WTC11 (cell line): ENCODE data around the gene C3orf70. TPM values are rescaled to one million over a fixed set of nuclear protein-coding genes. Genes with fewer than 3 reads are reported as not detected.

Experiments
- ATAC-seq: fragments of 200-7000 bp; cut with Tn5 transposase; 2 replicates; pipeline ENCODE4 v1.10.0; 2021; ENCODE audit warnings: mild to moderate bottlenecking, moderate library complexity
- CTCF ChIA-PET: fragments of 300-600 bp; sonication (Branson Sonifier 250); formaldehyde crosslinking; loops from one replicate; lab custom pipeline; 2021; ENCODE audit warnings: antibody characterized with exemption; lab: Charles Lee
- POLR2A ChIA-PET: fragments of 350-600 bp; sonication (Branson Sonifier 250); formaldehyde crosslinking; loops from one replicate; lab custom pipeline; 2021; ENCODE audit warnings: antibody characterized with exemption; lab: Charles Lee
- DNase-seq: peaks from one replicate; pipeline ENCODE4 v3.0.0; 2021; ENCODE audit warnings: low spot score
- H3K27ac Mint-ChIP-seq: 2 replicates; pipeline ENCODE4 v1.8.0; 2021; ENCODE audit warnings: mixed read lengths
- H3K27me3 Mint-ChIP-seq: 2 replicates; pipeline ENCODE4 v1.8.0; 2021; ENCODE audit warnings: low read depth, mild to moderate bottlenecking, moderate library complexity, mixed read lengths
- H3K36me3 Mint-ChIP-seq: 2 replicates; pipeline ENCODE4 v1.8.0; 2021; ENCODE audit warnings: mixed read lengths
- H3K4me1 Mint-ChIP-seq: 2 replicates; pipeline ENCODE4 v1.8.0; 2022; ENCODE audit warnings: mixed read lengths
- H3K4me3 Mint-ChIP-seq: 2 replicates; pipeline ENCODE4 v1.8.0; 2021; ENCODE audit warnings: mild to moderate bottlenecking, moderate library complexity, mixed read lengths
- H3K9me3 Mint-ChIP-seq: 2 replicates; pipeline ENCODE4 v1.8.0; 2021; ENCODE audit warnings: mixed read lengths
- ELF4 ChIP-seq: sonication (generic); formaldehyde crosslinking; IDR thresholded peaks from 2 replicates; pipeline ENCODE4 v1.8.1; 2022; ENCODE audit warnings: low read depth, mild to moderate bottlenecking, moderate library complexity, missing genetic modification reagents
- EMX1 ChIP-seq: fragments of 250-450 bp; sonication (Bioruptor Pico); IDR thresholded peaks from 2 replicates; pipeline ENCODE4 v1.8.0; 2021; ENCODE audit warnings: mild to moderate bottlenecking
- ESRRA ChIP-seq: sonication (generic); formaldehyde crosslinking; IDR thresholded peaks from 2 replicates; pipeline ENCODE4 v1.8.1; 2022; ENCODE audit warnings: mild to moderate bottlenecking, missing genetic modification reagents, borderline replicate concordance
- FOXJ3 ChIP-seq: sonication (generic); formaldehyde crosslinking; IDR thresholded peaks from 2 replicates; pipeline ENCODE4 v1.9.0; 2021; ENCODE audit warnings: missing genetic modification reagents, mild to moderate bottlenecking, borderline replicate concordance
- FOXK1 ChIP-seq: sonication (generic); formaldehyde crosslinking; IDR thresholded peaks from 2 replicates; pipeline ENCODE4 v1.8.0; 2022; ENCODE audit warnings: mild to moderate bottlenecking, moderate library complexity, missing genetic modification reagents
- FOXP1 ChIP-seq: sonication (generic); formaldehyde crosslinking; IDR thresholded peaks from 2 replicates; pipeline ENCODE4 v1.8.0; 2022; ENCODE audit warnings: missing genetic modification reagents, mild to moderate bottlenecking, moderate library complexity, borderline replicate concordance
- HMGA2 ChIP-seq: fragments of 250-450 bp; sonication (Bioruptor Pico); IDR thresholded peaks from 2 replicates; pipeline ENCODE4 v1.4.0; 2021; ENCODE audit warnings: mild to moderate bottlenecking, moderate library complexity
- JUN ChIP-seq: sonication (generic); formaldehyde crosslinking; IDR thresholded peaks from 2 replicates; pipeline ENCODE4 v1.8.0; 2023; ENCODE audit warnings: mild to moderate bottlenecking, missing genetic modification reagents
- KAT7 ChIP-seq: sonication (generic); formaldehyde crosslinking; IDR thresholded peaks from 2 replicates; pipeline ENCODE4 v1.8.1; 2023; ENCODE audit warnings: missing genetic modification reagents, mild to moderate bottlenecking, borderline replicate concordance
- MXD4 ChIP-seq: fragments of 250-450 bp; sonication (Bioruptor Pico); IDR thresholded peaks from 2 replicates; pipeline ENCODE4 v1.8.0; 2021; ENCODE audit warnings: mild to moderate bottlenecking, moderate library complexity, borderline replicate concordance
- NFATC4 ChIP-seq: fragments of 250-450 bp; sonication (Bioruptor Pico); IDR thresholded peaks from 2 replicates; pipeline ENCODE4 v1.9.0; 2021; ENCODE audit warnings: mild to moderate bottlenecking
- PRRX2 ChIP-seq: fragments of 250-450 bp; sonication (Bioruptor Pico); IDR thresholded peaks from 2 replicates; pipeline ENCODE4 v1.8.0; 2021; ENCODE audit warnings: mild to moderate bottlenecking
- RELA ChIP-seq: sonication (generic); formaldehyde crosslinking; IDR thresholded peaks from 2 replicates; pipeline ENCODE4 v1.8.1; 2022; ENCODE audit warnings: missing genetic modification reagents, mild to moderate bottlenecking, borderline replicate concordance
- SOX15 ChIP-seq: fragments of 250-450 bp; sonication (Bioruptor Pico); IDR thresholded peaks from 2 replicates; pipeline ENCODE4 v1.9.0; 2021; ENCODE audit warnings: mild to moderate bottlenecking
- TEAD1 ChIP-seq: sonication (generic); formaldehyde crosslinking; IDR thresholded peaks from 2 replicates; pipeline ENCODE4 v1.8.0; 2022; ENCODE audit warnings: mild to moderate bottlenecking, missing genetic modification reagents
- TP53 ChIP-seq: sonication (generic); formaldehyde crosslinking; IDR thresholded peaks from 2 replicates; pipeline ENCODE4 v1.8.1; 2023; ENCODE audit warnings: mild to moderate bottlenecking, missing genetic modification reagents
- ZNF121 ChIP-seq: sonication (generic); formaldehyde crosslinking; IDR thresholded peaks from 2 replicates; pipeline ENCODE4 v1.8.0; 2023; ENCODE audit warnings: missing genetic modification reagents
- ZNF219 ChIP-seq: sonication (generic); formaldehyde crosslinking; IDR thresholded peaks from 2 replicates; pipeline ENCODE4 v1.8.0; 2023; ENCODE audit warnings: missing genetic modification reagents, mild to moderate bottlenecking, borderline replicate concordance
- ZNF671 ChIP-seq: fragments of 250-450 bp; sonication (Bioruptor Pico); IDR thresholded peaks from 2 replicates; pipeline ENCODE4 v1.8.0; 2021; ENCODE audit warnings: mild to moderate bottlenecking
- total RNA-seq: library from RNA; stranded (reverse); gene quantifications from 3 replicates; pipeline ENCODE4 v1.2.3, GENCODE V29; 2021
- TF ChIP-seq, protein P1 (sequence below): sonication (generic); formaldehyde crosslinking; conservative IDR thresholded peaks from 2 replicates; pipeline ENCODE4 v1.8.1; 2023; ENCODE audit warnings: mild to moderate bottlenecking, low read depth, missing genetic modification reagents, moderate library complexity
- TF ChIP-seq, protein P2 (sequence below): sonication (generic); formaldehyde crosslinking; IDR thresholded peaks from 2 replicates; pipeline ENCODE4 v1.8.1; 2023; ENCODE audit warnings: mild to moderate bottlenecking, missing genetic modification reagents
- TF ChIP-seq, protein P3 (sequence below): fragments of 250-450 bp; sonication (Bioruptor Pico); IDR thresholded peaks from 2 replicates; pipeline ENCODE4 v1.9.0; 2021; ENCODE audit warnings: mild to moderate bottlenecking, borderline replicate concordance
- TF ChIP-seq, protein P4 (sequence below): sonication (generic); formaldehyde crosslinking; conservative IDR thresholded peaks from 2 replicates; pipeline ENCODE4 v1.8.1; 2022; ENCODE audit warnings: mild to moderate bottlenecking, missing genetic modification reagents
- TF ChIP-seq, protein P5 (sequence below): sonication (generic); formaldehyde crosslinking; IDR thresholded peaks from 2 replicates; pipeline ENCODE4 v1.8.1; 2023; ENCODE audit warnings: mild to moderate bottlenecking, missing genetic modification reagents, moderate library complexity

Gene C3orf70
- total RNA-seq, 1 experiment from 2014 or later: 0.70 TPM

DNA sequence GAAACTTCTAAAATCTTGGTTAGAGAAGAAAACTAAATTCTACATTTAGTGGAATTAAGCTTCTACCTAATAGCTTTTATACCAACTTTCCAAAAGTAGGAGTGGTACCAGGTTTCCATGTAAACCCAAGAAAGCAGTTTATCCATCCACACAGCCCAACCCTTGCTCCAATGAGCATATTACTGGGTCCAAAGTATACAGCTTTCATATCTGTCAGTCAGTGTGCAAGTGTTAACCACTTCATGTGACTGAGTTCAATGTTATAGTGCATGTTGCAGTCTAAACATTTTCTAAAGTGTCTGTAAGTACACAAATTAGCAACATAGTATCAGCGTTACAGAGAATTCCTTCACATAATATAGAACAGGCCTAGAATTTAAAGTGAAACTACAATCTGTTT is 73.2 kb downstream of the C3orf70 start:
- Mint-ChIP-seq H3K27me3 (no peaks in the 10 kb centered on the region), H3K9me3 (no peaks in the 10 kb centered on the region), H3K4me1 (peaks cover 5% of the 10 kb centered on the region), H3K36me3 (no peaks in the 10 kb centered on the region), H3K4me3 (no peak overlapping the region), H3K27ac (no peak overlapping the region)
- DNase-seq (no peak), ATAC-seq (no peak)
- ChIA-PET POLR2A (no interaction called here), CTCF (interaction anchor here (1.9 kb wide), 1 partner anchor 10 kb away, joined by 5 read pairs; no protein-coding TSS in a partner anchor)
- TF ChIP-seq ZNF121 (CRISPR knock-in tag): no peak
- TF ChIP-seq NFATC4: no peak
- TF ChIP-seq RELA (CRISPR knock-in tag): no peak
- TF ChIP-seq, protein P1, sequence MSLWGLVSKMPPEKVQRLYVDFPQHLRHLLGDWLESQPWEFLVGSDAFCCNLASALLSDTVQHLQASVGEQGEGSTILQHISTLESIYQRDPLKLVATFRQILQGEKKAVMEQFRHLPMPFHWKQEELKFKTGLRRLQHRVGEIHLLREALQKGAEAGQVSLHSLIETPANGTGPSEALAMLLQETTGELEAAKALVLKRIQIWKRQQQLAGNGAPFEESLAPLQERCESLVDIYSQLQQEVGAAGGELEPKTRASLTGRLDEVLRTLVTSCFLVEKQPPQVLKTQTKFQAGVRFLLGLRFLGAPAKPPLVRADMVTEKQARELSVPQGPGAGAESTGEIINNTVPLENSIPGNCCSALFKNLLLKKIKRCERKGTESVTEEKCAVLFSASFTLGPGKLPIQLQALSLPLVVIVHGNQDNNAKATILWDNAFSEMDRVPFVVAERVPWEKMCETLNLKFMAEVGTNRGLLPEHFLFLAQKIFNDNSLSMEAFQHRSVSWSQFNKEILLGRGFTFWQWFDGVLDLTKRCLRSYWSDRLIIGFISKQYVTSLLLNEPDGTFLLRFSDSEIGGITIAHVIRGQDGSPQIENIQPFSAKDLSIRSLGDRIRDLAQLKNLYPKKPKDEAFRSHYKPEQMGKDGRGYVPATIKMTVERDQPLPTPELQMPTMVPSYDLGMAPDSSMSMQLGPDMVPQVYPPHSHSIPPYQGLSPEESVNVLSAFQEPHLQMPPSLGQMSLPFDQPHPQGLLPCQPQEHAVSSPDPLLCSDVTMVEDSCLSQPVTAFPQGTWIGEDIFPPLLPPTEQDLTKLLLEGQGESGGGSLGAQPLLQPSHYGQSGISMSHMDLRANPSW (CRISPR knock-in tag): no peak
- no peak for TF ChIP-seq ZNF671 (CRISPR knock-in tag)
- TF ChIP-seq MXD4 (CRISPR knock-in tag): no peak
- no peak for TF ChIP-seq SOX15 (CRISPR knock-in tag)
- TF ChIP-seq, protein P2, sequence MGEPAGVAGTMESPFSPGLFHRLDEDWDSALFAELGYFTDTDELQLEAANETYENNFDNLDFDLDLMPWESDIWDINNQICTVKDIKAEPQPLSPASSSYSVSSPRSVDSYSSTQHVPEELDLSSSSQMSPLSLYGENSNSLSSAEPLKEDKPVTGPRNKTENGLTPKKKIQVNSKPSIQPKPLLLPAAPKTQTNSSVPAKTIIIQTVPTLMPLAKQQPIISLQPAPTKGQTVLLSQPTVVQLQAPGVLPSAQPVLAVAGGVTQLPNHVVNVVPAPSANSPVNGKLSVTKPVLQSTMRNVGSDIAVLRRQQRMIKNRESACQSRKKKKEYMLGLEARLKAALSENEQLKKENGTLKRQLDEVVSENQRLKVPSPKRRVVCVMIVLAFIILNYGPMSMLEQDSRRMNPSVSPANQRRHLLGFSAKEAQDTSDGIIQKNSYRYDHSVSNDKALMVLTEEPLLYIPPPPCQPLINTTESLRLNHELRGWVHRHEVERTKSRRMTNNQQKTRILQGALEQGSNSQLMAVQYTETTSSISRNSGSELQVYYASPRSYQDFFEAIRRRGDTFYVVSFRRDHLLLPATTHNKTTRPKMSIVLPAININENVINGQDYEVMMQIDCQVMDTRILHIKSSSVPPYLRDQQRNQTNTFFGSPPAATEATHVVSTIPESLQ: no peak
- TF ChIP-seq ELF4 (CRISPR knock-in tag): no peak
- TF ChIP-seq JUN (CRISPR knock-in tag): no peak
- no peak for TF ChIP-seq FOXJ3 (CRISPR knock-in tag)
- TF ChIP-seq HMGA2 (CRISPR knock-in tag): no peak
- TF ChIP-seq, protein P3, sequence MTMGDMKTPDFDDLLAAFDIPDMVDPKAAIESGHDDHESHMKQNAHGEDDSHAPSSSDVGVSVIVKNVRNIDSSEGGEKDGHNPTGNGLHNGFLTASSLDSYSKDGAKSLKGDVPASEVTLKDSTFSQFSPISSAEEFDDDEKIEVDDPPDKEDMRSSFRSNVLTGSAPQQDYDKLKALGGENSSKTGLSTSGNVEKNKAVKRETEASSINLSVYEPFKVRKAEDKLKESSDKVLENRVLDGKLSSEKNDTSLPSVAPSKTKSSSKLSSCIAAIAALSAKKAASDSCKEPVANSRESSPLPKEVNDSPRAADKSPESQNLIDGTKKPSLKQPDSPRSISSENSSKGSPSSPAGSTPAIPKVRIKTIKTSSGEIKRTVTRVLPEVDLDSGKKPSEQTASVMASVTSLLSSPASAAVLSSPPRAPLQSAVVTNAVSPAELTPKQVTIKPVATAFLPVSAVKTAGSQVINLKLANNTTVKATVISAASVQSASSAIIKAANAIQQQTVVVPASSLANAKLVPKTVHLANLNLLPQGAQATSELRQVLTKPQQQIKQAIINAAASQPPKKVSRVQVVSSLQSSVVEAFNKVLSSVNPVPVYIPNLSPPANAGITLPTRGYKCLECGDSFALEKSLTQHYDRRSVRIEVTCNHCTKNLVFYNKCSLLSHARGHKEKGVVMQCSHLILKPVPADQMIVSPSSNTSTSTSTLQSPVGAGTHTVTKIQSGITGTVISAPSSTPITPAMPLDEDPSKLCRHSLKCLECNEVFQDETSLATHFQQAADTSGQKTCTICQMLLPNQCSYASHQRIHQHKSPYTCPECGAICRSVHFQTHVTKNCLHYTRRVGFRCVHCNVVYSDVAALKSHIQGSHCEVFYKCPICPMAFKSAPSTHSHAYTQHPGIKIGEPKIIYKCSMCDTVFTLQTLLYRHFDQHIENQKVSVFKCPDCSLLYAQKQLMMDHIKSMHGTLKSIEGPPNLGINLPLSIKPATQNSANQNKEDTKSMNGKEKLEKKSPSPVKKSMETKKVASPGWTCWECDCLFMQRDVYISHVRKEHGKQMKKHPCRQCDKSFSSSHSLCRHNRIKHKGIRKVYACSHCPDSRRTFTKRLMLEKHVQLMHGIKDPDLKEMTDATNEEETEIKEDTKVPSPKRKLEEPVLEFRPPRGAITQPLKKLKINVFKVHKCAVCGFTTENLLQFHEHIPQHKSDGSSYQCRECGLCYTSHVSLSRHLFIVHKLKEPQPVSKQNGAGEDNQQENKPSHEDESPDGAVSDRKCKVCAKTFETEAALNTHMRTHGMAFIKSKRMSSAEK (CRISPR knock-in tag): no peak
- TF ChIP-seq EMX1 (CRISPR knock-in tag): no peak
- TF ChIP-seq TP53 (CRISPR knock-in tag): no peak
- TF ChIP-seq, protein P4, sequence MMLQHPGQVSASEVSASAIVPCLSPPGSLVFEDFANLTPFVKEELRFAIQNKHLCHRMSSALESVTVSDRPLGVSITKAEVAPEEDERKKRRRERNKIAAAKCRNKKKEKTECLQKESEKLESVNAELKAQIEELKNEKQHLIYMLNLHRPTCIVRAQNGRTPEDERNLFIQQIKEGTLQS (CRISPR knock-in tag): no peak

DNA sequence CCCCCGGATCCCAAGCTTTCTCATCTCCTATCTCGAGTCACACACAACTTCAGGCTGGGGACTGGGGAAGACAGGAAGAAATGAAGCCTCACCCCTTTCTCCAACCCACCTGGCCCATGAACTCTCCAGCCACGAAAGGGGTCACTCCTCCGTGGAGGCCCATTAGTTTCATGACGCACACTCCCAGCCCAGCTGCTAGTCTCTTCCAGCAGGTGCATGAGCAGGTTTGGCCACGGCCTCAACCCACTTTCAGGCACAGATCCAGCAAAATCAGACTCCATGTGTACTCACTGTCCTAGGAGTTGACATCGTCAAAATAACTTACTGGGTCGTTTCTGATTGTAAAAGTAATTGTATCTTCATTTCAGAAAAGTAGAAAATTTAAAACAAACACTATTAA is 76.6 kb downstream of the C3orf70 start:
- ATAC-seq (no peak), DNase-seq (no peak)
- Mint-ChIP-seq H3K36me3 (no peaks in the 10 kb centered on the region), H3K9me3 (no peaks in the 10 kb centered on the region), H3K27ac (no peak overlapping the region), H3K4me1 (no peaks in the 10 kb centered on the region), H3K27me3 (no peaks in the 10 kb centered on the region), H3K4me3 (no peak overlapping the region)
- CTCF ChIA-PET: interaction anchor here (1.3 kb wide), 1 partner anchor 11 kb away, joined by 3 read pairs; no protein-coding TSS in a partner anchor
- POLR2A ChIA-PET: no interaction called here
- TF ChIP-seq, protein P5, sequence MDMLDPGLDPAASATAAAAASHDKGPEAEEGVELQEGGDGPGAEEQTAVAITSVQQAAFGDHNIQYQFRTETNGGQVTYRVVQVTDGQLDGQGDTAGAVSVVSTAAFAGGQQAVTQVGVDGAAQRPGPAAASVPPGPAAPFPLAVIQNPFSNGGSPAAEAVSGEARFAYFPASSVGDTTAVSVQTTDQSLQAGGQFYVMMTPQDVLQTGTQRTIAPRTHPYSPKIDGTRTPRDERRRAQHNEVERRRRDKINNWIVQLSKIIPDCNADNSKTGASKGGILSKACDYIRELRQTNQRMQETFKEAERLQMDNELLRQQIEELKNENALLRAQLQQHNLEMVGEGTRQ (CRISPR knock-in tag): no peak
- TF ChIP-seq, protein P2: no peak
- TF ChIP-seq FOXK1 (CRISPR knock-in tag) (no peak), ESRRA (no peak), ZNF219 (no peak), PRRX2 (no peak), FOXP1 (CRISPR knock-in tag) (no peak), KAT7 (CRISPR knock-in tag) (no peak), TEAD1 (no peak)
